GM18909 (cell line): ENCODE results near the gene MAGIX.
"Not testable (repeated sequence)": the region's sequence is repeated elsewhere in the genome, so short reads cannot be mapped to it uniquely, and the experiment has no call there.

Experiments
- ATAC-seq: cut with Tn5 transposase; IDR thresholded peaks from one replicate; pipeline ENCODE4 v1.9.1; 2021; ENCODE audit warnings: mild to moderate bottlenecking; ENCODE audit not compliant: unreplicated experiment, poor library complexity

Gene MAGIX

GRCh38 chrX:49162620-49163019 lies at the start of gene MAGIX:
Gene MAGIX (plus strand): TSS chrX:49162758. CDS start chrX:49162890, 132 bp downstream.
- no peak for ATAC-seq

GRCh38 chrX:49116076-49116475 lies 46.5 kb upstream of the MAGIX start:
- ATAC-seq: no peak

GRCh38 chrX:49116716-49117115 lies 45.8 kb upstream of the MAGIX start:
- ATAC-seq: no peak

- no peak for ATAC-seq
These were observed 45.0 kb upstream of the MAGIX start for GRCh38 chrX:49117581-49117980.

GRCh38 chrX:49120091-49120490 lies 42.5 kb upstream of the MAGIX start:
- no peak for ATAC-seq

- ATAC-seq: no peak
These were observed 40.1 kb upstream of the MAGIX start for GRCh38 chrX:49122499-49122898.

- not testable (repeated sequence) for ATAC-seq
These were observed 34.8 kb upstream of the MAGIX start for GRCh38 chrX:49127742-49128258.

- no peak for ATAC-seq
These were observed 33.1 kb upstream of the MAGIX start for GRCh38 chrX:49129427-49129826.

- ATAC-seq: not testable (repeated sequence)
These were observed 30.3 kb upstream of the MAGIX start for GRCh38 chrX:49132275-49132674.

GRCh38 chrX:49133759-49134158 lies 28.8 kb upstream of the MAGIX start:
- no peak for ATAC-seq

GRCh38 chrX:49137492-49137891 lies 25.1 kb upstream of the MAGIX start:
- no peak for ATAC-seq

- ATAC-seq: no peak
These were observed 22.8 kb upstream of the MAGIX start for GRCh38 chrX:49139713-49140112.

- not testable (repeated sequence) for ATAC-seq
These were observed 20.3 kb upstream of the MAGIX start for GRCh38 chrX:49142264-49142663.

- ATAC-seq: not testable (repeated sequence)
These were observed 19.4 kb upstream of the MAGIX start for GRCh38 chrX:49143154-49143553.

GRCh38 chrX:49147282-49147681 lies 15.3 kb upstream of the MAGIX start:
- no peak for ATAC-seq

GRCh38 chrX:49147936-49148335 lies 14.6 kb upstream of the MAGIX start:
- ATAC-seq: no peak

GRCh38 chrX:49148390-49149100 lies 14.0 kb upstream of the MAGIX start:
- ATAC-seq: not testable (repeated sequence)

- ATAC-seq: not testable (repeated sequence)
These were observed 13.3 kb upstream of the MAGIX start for GRCh38 chrX:49149291-49149690.

GRCh38 chrX:49153467-49153866 lies 9.1 kb upstream of the MAGIX start:
- ATAC-seq: no peak

- ATAC-seq: peak; percentile 21
These were observed 7.2 kb upstream of the MAGIX start for GRCh38 chrX:49155243-49155899.
